IMR-90 (cell line): ENCODE measurements around the gene ENOX1.

Source experiments
- BHLHE40 ChIP-seq: fragments of 150-350 bp; IDR thresholded peaks from 2 replicates; pipeline ENCODE4 v1.6.1; 2016; ENCODE audit warnings: mild to moderate bottlenecking, low read depth, low read length
- CTCF ChIP-seq: conservative IDR thresholded peaks from 2 replicates; pipeline ENCODE4 v1.5.1; 2012; ENCODE audit warnings: mild to moderate bottlenecking, low read depth, low read length, improper control_type of control experiment
- SMC3 ChIP-seq: fragments of 150-350 bp; IDR thresholded peaks from 2 replicates; pipeline ENCODE4 v1.6.1; 2016; ENCODE audit warnings: low read depth, mild to moderate bottlenecking, antibody characterized with exemption, low read length, moderate library complexity

- no peak for TF ChIP-seq CTCF
- TF ChIP-seq BHLHE40, result no peak
- TF ChIP-seq SMC3, result no peak
Measured at GRCh38 chr13:43776501-43777079, 10.2 kb downstream of the ENOX1 start.
